Measurements from ENCODE around the gene LRFN3.

Gene LRFN3

DNA sequence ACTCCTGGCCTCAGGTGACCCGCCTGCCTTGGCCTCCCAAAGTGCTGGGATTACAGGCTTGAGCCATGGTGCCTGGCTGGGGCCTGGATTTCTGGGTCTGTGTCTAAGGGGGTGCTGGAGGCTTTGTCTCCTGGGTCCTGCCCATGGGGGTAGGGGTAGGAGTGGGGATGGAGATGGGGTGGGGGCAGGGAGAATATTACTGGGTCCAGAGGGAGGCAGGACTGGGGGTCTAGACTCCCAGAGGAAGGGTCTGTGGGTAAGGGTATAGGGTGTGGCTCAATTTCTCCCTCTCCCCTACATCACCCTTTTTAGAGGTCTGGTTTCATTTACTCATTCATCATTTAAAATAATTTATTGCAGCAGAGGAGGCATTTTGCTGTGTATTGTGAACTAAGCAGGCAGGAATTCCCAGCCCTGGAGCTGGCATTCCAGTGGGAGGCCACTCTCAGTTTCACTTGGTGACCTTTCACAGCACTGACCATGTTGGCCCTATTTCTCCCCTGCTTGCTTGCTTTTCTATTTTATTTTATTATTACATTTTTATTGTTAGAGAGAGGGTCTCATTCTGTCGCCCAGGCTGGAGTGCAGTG, 35.0 kb upstream of the LRFN3 start:
- TF ChIP-seq, protein P1, sequence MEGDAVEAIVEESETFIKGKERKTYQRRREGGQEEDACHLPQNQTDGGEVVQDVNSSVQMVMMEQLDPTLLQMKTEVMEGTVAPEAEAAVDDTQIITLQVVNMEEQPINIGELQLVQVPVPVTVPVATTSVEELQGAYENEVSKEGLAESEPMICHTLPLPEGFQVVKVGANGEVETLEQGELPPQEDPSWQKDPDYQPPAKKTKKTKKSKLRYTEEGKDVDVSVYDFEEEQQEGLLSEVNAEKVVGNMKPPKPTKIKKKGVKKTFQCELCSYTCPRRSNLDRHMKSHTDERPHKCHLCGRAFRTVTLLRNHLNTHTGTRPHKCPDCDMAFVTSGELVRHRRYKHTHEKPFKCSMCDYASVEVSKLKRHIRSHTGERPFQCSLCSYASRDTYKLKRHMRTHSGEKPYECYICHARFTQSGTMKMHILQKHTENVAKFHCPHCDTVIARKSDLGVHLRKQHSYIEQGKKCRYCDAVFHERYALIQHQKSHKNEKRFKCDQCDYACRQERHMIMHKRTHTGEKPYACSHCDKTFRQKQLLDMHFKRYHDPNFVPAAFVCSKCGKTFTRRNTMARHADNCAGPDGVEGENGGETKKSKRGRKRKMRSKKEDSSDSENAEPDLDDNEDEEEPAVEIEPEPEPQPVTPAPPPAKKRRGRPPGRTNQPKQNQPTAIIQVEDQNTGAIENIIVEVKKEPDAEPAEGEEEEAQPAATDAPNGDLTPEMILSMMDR (conservative IDR thresholded peaks at IDR 0.05; ENCODE audit: low read length): no peak
- no peak for TF ChIP-seq EZH2phosphoT487 (IDR thresholded peaks at IDR 0.05; ENCODE audit: borderline replicate concordance)
- peak overlapping the region; percentile 88 for H3K9ac ChIP-seq (ENCODE audit: low read depth, low read length, poor library complexity, severe bottlenecking)
- H3K9me3 ChIP-seq (ENCODE audit: insufficient read depth, low read depth, low read length): no peaks in the 10 kb centered on the region
- H3K36me3 ChIP-seq (ENCODE audit: insufficient read depth, low read length): peaks cover 11% of the 10 kb centered on the region; the same call in 1 of the 2 replicates
- no peaks in the 10 kb centered on the region for H3K9me2 ChIP-seq (replicated peaks; ENCODE audit: low read depth, low read length)
- H3K4me3 ChIP-seq (ENCODE audit: low read length, poor library complexity, severe bottlenecking): peak overlapping the region; percentile 82
- H3K27me3 ChIP-seq (ENCODE audit: insufficient read depth, low read length, poor library complexity, severe bottlenecking): no peaks in the 10 kb centered on the region
- peak overlapping the region; percentile 91 for H3K4me2 ChIP-seq (ENCODE audit: low read depth, low read length, poor library complexity, severe bottlenecking)
- no peaks in the 10 kb centered on the region for H3F3A ChIP-seq (ENCODE audit: low read depth)
- peaks cover 56% of the 10 kb centered on the region for H3K4me1 ChIP-seq (ENCODE audit: insufficient read depth, low read length, poor library complexity, severe bottlenecking)
- no peak overlapping the region for H2AFZ ChIP-seq (ENCODE audit: low read length)
- peaks cover 45% of the 10 kb centered on the region for H3K79me2 ChIP-seq (ENCODE audit: insufficient read depth, low read length)
- peaks cover 9% of the 10 kb centered on the region for H4K20me1 ChIP-seq (ENCODE audit: insufficient read depth, low read length, poor library complexity, severe bottlenecking)

DNA sequence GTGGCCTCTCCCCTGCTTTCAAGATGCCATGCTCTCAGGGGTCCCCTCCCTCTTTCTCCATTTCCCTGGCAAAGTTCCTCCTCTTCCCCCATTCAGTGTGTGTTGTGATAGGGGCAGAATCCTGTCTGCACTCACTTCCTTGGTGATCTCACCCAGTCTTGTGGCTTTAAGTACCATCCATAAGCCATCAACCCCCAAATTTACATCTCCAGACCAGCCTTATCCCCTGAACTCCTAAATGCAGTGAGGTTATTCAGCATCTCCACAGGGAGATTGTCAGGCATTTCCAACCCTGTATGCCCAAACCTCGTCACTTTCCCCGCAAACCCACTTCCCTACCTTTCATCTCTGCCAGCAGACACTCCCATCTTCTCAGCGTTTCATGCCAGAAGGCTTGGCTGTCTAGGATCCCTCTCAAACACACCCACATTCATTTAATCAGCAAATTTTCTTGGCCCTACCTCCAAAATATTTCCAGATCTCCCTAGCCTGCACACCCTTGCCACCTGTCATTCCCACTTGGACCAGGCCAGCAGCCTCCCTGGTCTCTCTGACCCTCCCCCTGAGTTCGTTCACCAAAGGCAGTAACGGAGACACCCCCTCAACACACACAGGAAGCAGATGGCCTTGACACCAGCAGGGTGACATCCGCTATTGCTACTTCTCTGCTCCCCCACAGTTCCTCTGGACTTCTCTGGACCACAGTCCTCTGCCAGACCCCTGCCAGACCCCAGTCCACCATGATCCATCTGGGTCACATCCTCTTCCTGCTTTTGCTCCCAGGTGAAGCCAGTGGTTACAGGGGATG, 34.1 kb upstream of the LRFN3 start, which contains the start of gene HCST:
Gene HCST (plus strand): TSS at position 676 of the 808 bp plus-strand sequence. CDS start 65 bp downstream, at position 741.
- no peaks in the 10 kb centered on the region for H3K27me3 ChIP-seq (ENCODE audit: insufficient read depth, low read length, poor library complexity, severe bottlenecking)
- H3K4me2 ChIP-seq (ENCODE audit: low read depth, low read length, poor library complexity, severe bottlenecking): peak within 1 kb of the TSS; percentile 91
- peaks cover 2% of the 10 kb centered on the region; the same call in 1 of the 2 replicates for H3K36me3 ChIP-seq (ENCODE audit: insufficient read depth, low read length)
- H4K20me1 ChIP-seq (ENCODE audit: insufficient read depth, low read length, poor library complexity, severe bottlenecking): peaks cover 3% of the 10 kb centered on the region
- peak within 1 kb of the TSS; percentile 88 for H3K9ac ChIP-seq (ENCODE audit: low read depth, low read length, poor library complexity, severe bottlenecking)
- peaks cover 38% of the 10 kb centered on the region for H3K79me2 ChIP-seq (ENCODE audit: insufficient read depth, low read length)
- peaks cover 56% of the 10 kb centered on the region for H3K4me1 ChIP-seq (ENCODE audit: insufficient read depth, low read length, poor library complexity, severe bottlenecking)
- no peaks in the 10 kb centered on the region for H3K9me2 ChIP-seq (replicated peaks; ENCODE audit: low read depth, low read length)
- TF ChIP-seq EZH2phosphoT487 (IDR thresholded peaks at IDR 0.05; ENCODE audit: borderline replicate concordance): no peak
- TF ChIP-seq, protein P1 (conservative IDR thresholded peaks at IDR 0.05; ENCODE audit: low read length): no peak
- peak within 1 kb of the TSS; percentile 82 for H3K4me3 ChIP-seq (ENCODE audit: low read length, poor library complexity, severe bottlenecking)
- H2AFZ ChIP-seq (ENCODE audit: low read length): peak within 1 kb of the TSS; percentile 40; the same call in 1 of the 2 replicates
- H3K9me3 ChIP-seq (ENCODE audit: insufficient read depth, low read depth, low read length): no peaks in the 10 kb centered on the region
- H3F3A ChIP-seq (ENCODE audit: low read depth): no peaks in the 10 kb centered on the region

GRCh38 chr19:35902870-35903475, 33.2 kb upstream of the LRFN3 start:
- Histone ChIP-seq H3K4me2 (ENCODE audit: low read depth, low read length, poor library complexity, severe bottlenecking) (peak overlapping the region; percentile 91), H3K4me3 (ENCODE audit: low read length, poor library complexity, severe bottlenecking) (peak overlapping the region; percentile 82)

More at GRCh38 chr19:35902870-35903475, 33.2 kb upstream of the LRFN3 start:
- Histone ChIP-seq H3K79me2 (ENCODE audit: insufficient read depth, low read length) (peaks cover 30% of the 10 kb centered on the region), H3K27me3 (ENCODE audit: insufficient read depth, low read length, poor library complexity, severe bottlenecking) (no peaks in the 10 kb centered on the region), H3F3A (ENCODE audit: low read depth) (no peaks in the 10 kb centered on the region), H3K4me1 (ENCODE audit: insufficient read depth, low read length, poor library complexity, severe bottlenecking) (peaks cover 50% of the 10 kb centered on the region), H4K20me1 (ENCODE audit: insufficient read depth, low read length, poor library complexity, severe bottlenecking) (peaks cover 2% of the 10 kb centered on the region), H2AFZ (ENCODE audit: low read length) (peak overlapping the region; percentile 40; the same call in 1 of the 2 replicates), H3K9ac (ENCODE audit: low read depth, low read length, poor library complexity, severe bottlenecking) (peak overlapping the region; percentile 88), H3K9me3 (ENCODE audit: insufficient read depth, low read depth, low read length) (no peaks in the 10 kb centered on the region), H3K36me3 (ENCODE audit: insufficient read depth, low read length) (no peaks in the 10 kb centered on the region), H3K9me2 (replicated peaks; ENCODE audit: low read depth, low read length) (no peaks in the 10 kb centered on the region)
- TF ChIP-seq, protein P1 (conservative IDR thresholded peaks at IDR 0.05; ENCODE audit: low read length): no peak
- no peak for TF ChIP-seq EZH2phosphoT487 (IDR thresholded peaks at IDR 0.05; ENCODE audit: borderline replicate concordance)
